SK-N-SH treated with all-trans-retinoic acid at 6 μM for 48 hours (cell line): ENCODE measurements around the gene LYST.

Experiments used
- ATAC-seq: fragments of 200-7000 bp; cut with Tn5 transposase; 3 replicates; pipeline ENCODE4 v1.9.1; 2020; ENCODE audit warnings: mild to moderate bottlenecking, moderate library complexity
- ARNTL ChIP-seq: fragments of 450-650 bp; formaldehyde crosslinking; IDR thresholded peaks from 2 replicates; pipeline ENCODE4 v1.5.0; 2020; ENCODE audit warnings: low read depth, mild to moderate bottlenecking, moderate library complexity, borderline replicate concordance
- BACH2 ChIP-seq: fragments of 250-450 bp; sonication (Bioruptor Pico); IDR thresholded peaks from 2 replicates; pipeline ENCODE4 v1.9.0; 2021; ENCODE audit warnings: mild to moderate bottlenecking, borderline replicate concordance
- CSDC2 ChIP-seq: fragments of 250-450 bp; sonication (Bioruptor Pico); IDR thresholded peaks from 2 replicates; pipeline ENCODE4 v1.5.0; 2020; ENCODE audit warnings: mild to moderate bottlenecking, moderate library complexity
- ESRRG ChIP-seq: fragments of 250-450 bp; sonication (Bioruptor Pico); IDR thresholded peaks from 2 replicates; pipeline ENCODE4 v1.6.1; 2021; ENCODE audit warnings: mild to moderate bottlenecking
- GLIS3 ChIP-seq: fragments of 250-450 bp; sonication (Bioruptor Pico); IDR thresholded peaks from 2 replicates; pipeline ENCODE4 v1.5.0; 2020; ENCODE audit warnings: mild to moderate bottlenecking, moderate library complexity
- ISL1 ChIP-seq: fragments of 250-450 bp; sonication (Bioruptor Pico); IDR thresholded peaks from 2 replicates; pipeline ENCODE4 v2.1.2; 2022; ENCODE audit warnings: mild to moderate bottlenecking, moderate library complexity
- OSR1 ChIP-seq: fragments of 250-450 bp; sonication (Bioruptor Pico); IDR thresholded peaks from 2 replicates; pipeline ENCODE4 v1.8.0; 2022; ENCODE audit warnings: moderate library complexity, mild to moderate bottlenecking, inconsistent platforms
- PPARA ChIP-seq: fragments of 250-450 bp; sonication (Bioruptor Pico); IDR thresholded peaks from 2 replicates; pipeline ENCODE4 v1.5.0; 2020; ENCODE audit warnings: mild to moderate bottlenecking, borderline replicate concordance
- RARB ChIP-seq: fragments of 250-450 bp; sonication (Bioruptor Pico); IDR thresholded peaks from 2 replicates; pipeline ENCODE4 v1.8.0; 2021; ENCODE audit warnings: mild to moderate bottlenecking, moderate library complexity
- SNAI2 ChIP-seq: fragments of 250-450 bp; sonication (Bioruptor Pico); IDR thresholded peaks from 2 replicates; pipeline ENCODE4 v1.5.0; 2020; ENCODE audit warnings: mild to moderate bottlenecking, moderate library complexity
- TOX ChIP-seq: fragments of 250-450 bp; sonication (Bioruptor Pico); IDR thresholded peaks from 2 replicates; pipeline ENCODE4 v1.8.0; 2021; ENCODE audit warnings: mild to moderate bottlenecking, moderate library complexity, borderline replicate concordance
- ZC3H10 ChIP-seq: fragments of 250-450 bp; sonication (Bioruptor Pico); IDR thresholded peaks from 2 replicates; pipeline ENCODE4 v1.5.1; 2021; ENCODE audit warnings: mild to moderate bottlenecking, moderate library complexity
- ZFP3 ChIP-seq: fragments of 250-450 bp; sonication (Bioruptor Pico); IDR thresholded peaks from 2 replicates; pipeline ENCODE4 v1.5.0; 2020; ENCODE audit warnings: mild to moderate bottlenecking, moderate library complexity
- ZFP30 ChIP-seq: fragments of 450-650 bp; formaldehyde crosslinking; IDR thresholded peaks from 2 replicates; pipeline ENCODE4 v1.5.0; 2022; ENCODE audit warnings: mild to moderate bottlenecking, moderate library complexity
- ZNF565 ChIP-seq: fragments of 450-650 bp; formaldehyde crosslinking; conservative IDR thresholded peaks from 2 replicates; pipeline ENCODE4 v1.5.0; 2020; ENCODE audit warnings: low read depth, mild to moderate bottlenecking, moderate library complexity
- ZNF70 ChIP-seq: fragments of 450-650 bp; formaldehyde crosslinking; IDR thresholded peaks from 2 replicates; pipeline ENCODE4 v1.5.0; 2020; ENCODE audit warnings: mild to moderate bottlenecking, moderate library complexity
- ZNF8 ChIP-seq: fragments of 450-650 bp; formaldehyde crosslinking; IDR thresholded peaks from 2 replicates; pipeline ENCODE4 v1.5.0; 2020; ENCODE audit warnings: mild to moderate bottlenecking, moderate library complexity
- TF ChIP-seq, protein P1 (sequence below): fragments of 250-450 bp; sonication (Bioruptor Pico); IDR thresholded peaks from 2 replicates; pipeline ENCODE4 v1.5.1; 2020; ENCODE audit warnings: low read depth, mild to moderate bottlenecking, moderate library complexity
- TF ChIP-seq, protein P2 (sequence below): fragments of 250-450 bp; sonication (Bioruptor Pico); IDR thresholded peaks from 2 replicates; pipeline ENCODE4 v1.8.0; 2020; ENCODE audit warnings: mild to moderate bottlenecking, moderate library complexity, borderline replicate concordance
- TF ChIP-seq, protein P3 (sequence below): fragments of 250-450 bp; sonication (Bioruptor Pico); IDR thresholded peaks from 2 replicates; pipeline ENCODE4 v1.8.0; 2021; ENCODE audit warnings: low read depth, mild to moderate bottlenecking, moderate library complexity, borderline replicate concordance
- TF ChIP-seq, protein P4 (sequence below): fragments of 250-450 bp; sonication (Bioruptor Pico); IDR thresholded peaks from 2 replicates; pipeline ENCODE4 v1.5.0; 2020; ENCODE audit warnings: mild to moderate bottlenecking, moderate library complexity
- TF ChIP-seq, protein P5 (sequence below): fragments of 250-450 bp; sonication (Bioruptor Pico); IDR thresholded peaks from 2 replicates; pipeline ENCODE4 v1.5.1; 2021; ENCODE audit warnings: mild to moderate bottlenecking, moderate library complexity

The LYST gene

DNA sequence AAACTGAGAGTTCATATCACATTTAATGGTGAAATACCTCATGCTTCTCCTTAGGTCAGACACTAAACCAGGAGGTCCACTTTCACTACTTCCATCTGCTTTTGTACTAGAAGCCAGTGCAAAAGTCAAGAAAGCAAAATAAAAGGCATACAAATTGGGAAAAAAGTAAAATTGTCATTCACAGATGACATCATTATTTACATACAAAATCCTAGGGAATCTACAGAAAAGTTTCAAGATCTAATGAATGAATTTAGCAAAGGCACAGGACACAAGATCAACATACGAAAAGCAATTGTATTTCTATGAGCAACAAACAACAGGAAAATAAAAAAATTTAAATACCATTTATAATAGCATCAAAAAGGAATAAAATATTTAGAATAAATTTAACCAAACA, 41.5 kb downstream of the LYST start:
- ATAC-seq, result no peak

DNA sequence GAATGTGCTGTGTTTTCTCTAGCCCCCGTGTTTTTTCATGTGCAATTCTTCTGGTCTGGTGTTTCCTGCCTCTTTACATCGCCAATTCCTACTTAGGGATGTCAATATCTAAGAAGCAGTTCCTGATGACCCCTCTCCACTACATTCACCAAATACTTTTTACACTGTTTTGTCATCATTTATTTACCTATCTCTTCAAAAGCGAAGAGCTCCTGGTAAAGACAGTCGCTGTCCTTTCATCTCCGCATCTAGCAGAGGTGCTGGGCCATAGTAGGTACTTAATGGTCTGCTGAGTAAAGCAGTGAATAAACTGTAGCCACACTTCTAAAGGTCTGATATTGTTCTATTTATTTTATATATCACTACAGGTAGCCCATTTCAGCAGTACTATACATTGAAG, 43.0 kb downstream of the LYST start:
- TF ChIP-seq, protein P1, sequence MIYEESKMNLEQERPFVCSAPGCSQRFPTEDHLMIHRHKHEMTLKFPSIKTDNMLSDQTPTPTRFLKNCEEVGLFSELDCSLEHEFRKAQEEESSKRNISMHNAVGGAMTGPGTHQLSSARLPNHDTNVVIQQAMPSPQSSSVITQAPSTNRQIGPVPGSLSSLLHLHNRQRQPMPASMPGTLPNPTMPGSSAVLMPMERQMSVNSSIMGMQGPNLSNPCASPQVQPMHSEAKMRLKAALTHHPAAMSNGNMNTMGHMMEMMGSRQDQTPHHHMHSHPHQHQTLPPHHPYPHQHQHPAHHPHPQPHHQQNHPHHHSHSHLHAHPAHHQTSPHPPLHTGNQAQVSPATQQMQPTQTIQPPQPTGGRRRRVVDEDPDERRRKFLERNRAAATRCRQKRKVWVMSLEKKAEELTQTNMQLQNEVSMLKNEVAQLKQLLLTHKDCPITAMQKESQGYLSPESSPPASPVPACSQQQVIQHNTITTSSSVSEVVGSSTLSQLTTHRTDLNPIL, result no peak
- TF ChIP-seq, protein P2, sequence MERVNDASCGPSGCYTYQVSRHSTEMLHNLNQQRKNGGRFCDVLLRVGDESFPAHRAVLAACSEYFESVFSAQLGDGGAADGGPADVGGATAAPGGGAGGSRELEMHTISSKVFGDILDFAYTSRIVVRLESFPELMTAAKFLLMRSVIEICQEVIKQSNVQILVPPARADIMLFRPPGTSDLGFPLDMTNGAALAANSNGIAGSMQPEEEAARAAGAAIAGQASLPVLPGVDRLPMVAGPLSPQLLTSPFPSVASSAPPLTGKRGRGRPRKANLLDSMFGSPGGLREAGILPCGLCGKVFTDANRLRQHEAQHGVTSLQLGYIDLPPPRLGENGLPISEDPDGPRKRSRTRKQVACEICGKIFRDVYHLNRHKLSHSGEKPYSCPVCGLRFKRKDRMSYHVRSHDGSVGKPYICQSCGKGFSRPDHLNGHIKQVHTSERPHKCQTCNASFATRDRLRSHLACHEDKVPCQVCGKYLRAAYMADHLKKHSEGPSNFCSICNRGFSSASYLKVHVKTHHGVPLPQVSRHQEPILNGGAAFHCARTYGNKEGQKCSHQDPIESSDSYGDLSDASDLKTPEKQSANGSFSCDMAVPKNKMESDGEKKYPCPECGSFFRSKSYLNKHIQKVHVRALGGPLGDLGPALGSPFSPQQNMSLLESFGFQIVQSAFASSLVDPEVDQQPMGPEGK, result no peak
- TF ChIP-seq, protein P3, sequence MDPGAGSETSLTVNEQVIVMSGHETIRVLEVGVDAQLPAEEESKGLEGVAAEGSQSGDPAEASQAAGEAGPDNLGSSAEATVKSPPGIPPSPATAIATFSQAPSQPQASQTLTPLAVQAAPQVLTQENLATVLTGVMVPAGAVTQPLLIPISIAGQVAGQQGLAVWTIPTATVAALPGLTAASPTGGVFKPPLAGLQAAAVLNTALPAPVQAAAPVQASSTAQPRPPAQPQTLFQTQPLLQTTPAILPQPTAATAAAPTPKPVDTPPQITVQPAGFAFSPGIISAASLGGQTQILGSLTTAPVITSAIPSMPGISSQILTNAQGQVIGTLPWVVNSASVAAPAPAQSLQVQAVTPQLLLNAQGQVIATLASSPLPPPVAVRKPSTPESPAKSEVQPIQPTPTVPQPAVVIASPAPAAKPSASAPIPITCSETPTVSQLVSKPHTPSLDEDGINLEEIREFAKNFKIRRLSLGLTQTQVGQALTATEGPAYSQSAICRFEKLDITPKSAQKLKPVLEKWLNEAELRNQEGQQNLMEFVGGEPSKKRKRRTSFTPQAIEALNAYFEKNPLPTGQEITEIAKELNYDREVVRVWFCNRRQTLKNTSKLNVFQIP, result no peak
- no peak for TF ChIP-seq ARNTL (CRISPR knock-in tag)
- no peak for TF ChIP-seq ZFP30 (CRISPR knock-in tag)
- TF ChIP-seq ISL1 (CRISPR knock-in tag), result no peak
- no peak for ATAC-seq

More for the DNA sequence above, 41.5 kb downstream of the LYST start:
- TF ChIP-seq ZFP30 (CRISPR knock-in tag) (no peak), ZFP3 (CRISPR knock-in tag) (no peak), BACH2 (CRISPR knock-in tag) (no peak), PPARA (CRISPR knock-in tag) (no peak), CSDC2 (CRISPR knock-in tag) (no peak), TOX (CRISPR knock-in tag) (no peak), ZNF8 (CRISPR knock-in tag) (no peak), SNAI2 (no peak), ZNF70 (no peak)
- TF ChIP-seq, protein P4, sequence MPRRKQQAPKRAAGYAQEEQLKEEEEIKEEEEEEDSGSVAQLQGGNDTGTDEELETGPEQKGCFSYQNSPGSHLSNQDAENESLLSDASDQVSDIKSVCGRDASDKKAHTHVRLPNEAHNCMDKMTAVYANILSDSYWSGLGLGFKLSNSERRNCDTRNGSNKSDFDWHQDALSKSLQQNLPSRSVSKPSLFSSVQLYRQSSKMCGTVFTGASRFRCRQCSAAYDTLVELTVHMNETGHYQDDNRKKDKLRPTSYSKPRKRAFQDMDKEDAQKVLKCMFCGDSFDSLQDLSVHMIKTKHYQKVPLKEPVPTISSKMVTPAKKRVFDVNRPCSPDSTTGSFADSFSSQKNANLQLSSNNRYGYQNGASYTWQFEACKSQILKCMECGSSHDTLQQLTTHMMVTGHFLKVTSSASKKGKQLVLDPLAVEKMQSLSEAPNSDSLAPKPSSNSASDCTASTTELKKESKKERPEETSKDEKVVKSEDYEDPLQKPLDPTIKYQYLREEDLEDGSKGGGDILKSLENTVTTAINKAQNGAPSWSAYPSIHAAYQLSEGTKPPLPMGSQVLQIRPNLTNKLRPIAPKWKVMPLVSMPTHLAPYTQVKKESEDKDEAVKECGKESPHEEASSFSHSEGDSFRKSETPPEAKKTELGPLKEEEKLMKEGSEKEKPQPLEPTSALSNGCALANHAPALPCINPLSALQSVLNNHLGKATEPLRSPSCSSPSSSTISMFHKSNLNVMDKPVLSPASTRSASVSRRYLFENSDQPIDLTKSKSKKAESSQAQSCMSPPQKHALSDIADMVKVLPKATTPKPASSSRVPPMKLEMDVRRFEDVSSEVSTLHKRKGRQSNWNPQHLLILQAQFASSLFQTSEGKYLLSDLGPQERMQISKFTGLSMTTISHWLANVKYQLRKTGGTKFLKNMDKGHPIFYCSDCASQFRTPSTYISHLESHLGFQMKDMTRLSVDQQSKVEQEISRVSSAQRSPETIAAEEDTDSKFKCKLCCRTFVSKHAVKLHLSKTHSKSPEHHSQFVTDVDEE, result no peak
- TF ChIP-seq, protein P1, result no peak
- TF ChIP-seq, protein P2, result no peak

DNA sequence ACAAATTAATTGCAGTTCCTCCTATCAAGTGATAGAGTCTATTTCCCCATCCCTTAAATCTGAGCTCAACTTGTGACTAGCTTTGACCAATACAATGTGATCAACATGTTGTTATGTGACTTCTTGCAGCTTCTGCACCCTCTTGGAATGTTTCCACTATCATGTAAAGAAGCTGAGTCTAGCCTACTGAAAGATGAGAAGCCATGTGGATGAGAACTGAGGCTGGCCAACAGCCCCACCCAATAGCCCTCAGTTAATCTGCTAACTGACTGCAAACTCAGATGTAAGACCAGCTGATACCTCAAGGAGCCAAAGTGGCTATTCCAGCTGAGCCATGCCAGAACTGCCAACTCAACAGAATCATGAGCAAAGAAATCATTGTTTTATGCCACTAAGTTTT, 44.0 kb downstream of the LYST start:
- TF ChIP-seq, protein P5, sequence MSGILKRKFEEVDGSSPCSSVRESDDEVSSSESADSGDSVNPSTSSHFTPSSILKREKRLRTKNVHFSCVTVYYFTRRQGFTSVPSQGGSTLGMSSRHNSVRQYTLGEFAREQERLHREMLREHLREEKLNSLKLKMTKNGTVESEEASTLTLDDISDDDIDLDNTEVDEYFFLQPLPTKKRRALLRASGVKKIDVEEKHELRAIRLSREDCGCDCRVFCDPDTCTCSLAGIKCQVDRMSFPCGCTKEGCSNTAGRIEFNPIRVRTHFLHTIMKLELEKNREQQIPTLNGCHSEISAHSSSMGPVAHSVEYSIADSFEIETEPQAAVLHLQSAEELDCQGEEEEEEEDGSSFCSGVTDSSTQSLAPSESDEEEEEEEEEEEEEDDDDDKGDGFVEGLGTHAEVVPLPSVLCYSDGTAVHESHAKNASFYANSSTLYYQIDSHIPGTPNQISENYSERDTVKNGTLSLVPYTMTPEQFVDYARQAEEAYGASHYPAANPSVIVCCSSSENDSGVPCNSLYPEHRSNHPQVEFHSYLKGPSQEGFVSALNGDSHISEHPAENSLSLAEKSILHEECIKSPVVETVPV (CRISPR knock-in tag), result no peak
- no peak for TF ChIP-seq PPARA (CRISPR knock-in tag)
- TF ChIP-seq ESRRG (CRISPR knock-in tag), result no peak
- TF ChIP-seq OSR1 (CRISPR knock-in tag), result no peak
- TF ChIP-seq, protein P1, result no peak
- no peak for TF ChIP-seq ZC3H10 (CRISPR knock-in tag)
- no peak for TF ChIP-seq BACH2 (CRISPR knock-in tag)
- no peak for TF ChIP-seq ISL1 (CRISPR knock-in tag)
- TF ChIP-seq, protein P3, result no peak
- no peak for TF ChIP-seq CSDC2 (CRISPR knock-in tag)
- no peak for TF ChIP-seq ARNTL (CRISPR knock-in tag)
- no peak for TF ChIP-seq ZNF565 (CRISPR knock-in tag)
- TF ChIP-seq RARB (CRISPR knock-in tag), result no peak
- TF ChIP-seq SNAI2, result no peak
- no peak for TF ChIP-seq ZFP3 (CRISPR knock-in tag)
- TF ChIP-seq GLIS3 (CRISPR knock-in tag), result no peak
- no peak for TF ChIP-seq ZFP30 (CRISPR knock-in tag)
- ATAC-seq, result no peak
